ENCODE data around the gene KRT86.

KRT86 gene

GRCh38 chr12:52267266-52267665 is 7.2 kb upstream of the KRT86 start:
- H3K4me3 ChIP-seq (ENCODE audit: insufficient read depth, low read length, poor library complexity, severe bottlenecking), result no peak overlapping the region
- no peaks in the 10 kb centered on the region for H3K27me3 ChIP-seq (ENCODE audit: low read length)
- TF ChIP-seq CTCF (IDR thresholded peaks at IDR 0.05; ENCODE audit: insufficient read depth, low read length, poor library complexity, severe bottlenecking) (no peak), EZH2phosphoT487 (conservative IDR thresholded peaks at IDR 0.05; ENCODE audit: low read length) (no peak)
- no peak overlapping the region for H3K9ac ChIP-seq (ENCODE audit: low read length)
- no peaks in the 10 kb centered on the region for H3K79me2 ChIP-seq (ENCODE audit: insufficient read depth, low read length)
- no peaks in the 10 kb centered on the region for H3K9me3 ChIP-seq (ENCODE audit: insufficient read depth, low read length)
- H2AFZ ChIP-seq (ENCODE audit: low read depth, low read length, severe bottlenecking), result no peak overlapping the region
- H3K27ac ChIP-seq (ENCODE audit: low read depth, low read length), result no peak overlapping the region
- H3F3A ChIP-seq (ENCODE audit: insufficient read depth), result no peaks in the 10 kb centered on the region
- H3K9me2 ChIP-seq (replicated peaks; ENCODE audit: insufficient read depth, low read length), result no peaks in the 10 kb centered on the region
- no peaks in the 10 kb centered on the region for H3K36me3 ChIP-seq (ENCODE audit: low read length)
- H4K20me1 ChIP-seq (ENCODE audit: low read depth, low read length), result no peaks in the 10 kb centered on the region
- no peak overlapping the region for H3K4me2 ChIP-seq (ENCODE audit: low read depth, low read length, poor library complexity, severe bottlenecking)

GRCh38 chr12:52267699-52268098 is 6.7 kb upstream of the KRT86 start:
- no peaks in the 10 kb centered on the region for H3K9me2 ChIP-seq (replicated peaks; ENCODE audit: insufficient read depth, low read length)
- no peak overlapping the region for H3K4me2 ChIP-seq (ENCODE audit: low read depth, low read length, poor library complexity, severe bottlenecking)
- H3K36me3 ChIP-seq (ENCODE audit: low read length), result no peaks in the 10 kb centered on the region
- no peak overlapping the region for H3K9ac ChIP-seq (ENCODE audit: low read length)
- H3K27ac ChIP-seq (ENCODE audit: low read depth, low read length), result no peak overlapping the region
- H3K4me3 ChIP-seq (ENCODE audit: insufficient read depth, low read length, poor library complexity, severe bottlenecking), result no peak overlapping the region
- TF ChIP-seq CTCF (IDR thresholded peaks at IDR 0.05; ENCODE audit: insufficient read depth, low read length, poor library complexity, severe bottlenecking) (no peak), EZH2phosphoT487 (conservative IDR thresholded peaks at IDR 0.05; ENCODE audit: low read length) (no peak)
- H3F3A ChIP-seq (ENCODE audit: insufficient read depth), result no peaks in the 10 kb centered on the region
- no peaks in the 10 kb centered on the region for H4K20me1 ChIP-seq (ENCODE audit: low read depth, low read length)
- H3K9me3 ChIP-seq (ENCODE audit: insufficient read depth, low read length), result no peaks in the 10 kb centered on the region
- H3K79me2 ChIP-seq (ENCODE audit: insufficient read depth, low read length), result no peaks in the 10 kb centered on the region
- no peaks in the 10 kb centered on the region for H3K27me3 ChIP-seq (ENCODE audit: low read length)
- no peak overlapping the region for H2AFZ ChIP-seq (ENCODE audit: low read depth, low read length, severe bottlenecking)

GRCh38 chr12:52268212-52268611 is 6.2 kb upstream of the KRT86 start:
- H3K9ac ChIP-seq (ENCODE audit: low read length), result no peak overlapping the region
- H3K9me2 ChIP-seq (replicated peaks; ENCODE audit: insufficient read depth, low read length), result no peaks in the 10 kb centered on the region
- no peaks in the 10 kb centered on the region for H3K36me3 ChIP-seq (ENCODE audit: low read length)
- no peaks in the 10 kb centered on the region for H3K27me3 ChIP-seq (ENCODE audit: low read length)
- TF ChIP-seq EZH2phosphoT487 (conservative IDR thresholded peaks at IDR 0.05; ENCODE audit: low read length) (no peak), CTCF (IDR thresholded peaks at IDR 0.05; ENCODE audit: insufficient read depth, low read length, poor library complexity, severe bottlenecking) (no peak)
- H3K4me2 ChIP-seq (ENCODE audit: low read depth, low read length, poor library complexity, severe bottlenecking), result no peak overlapping the region
- H3K4me3 ChIP-seq (ENCODE audit: insufficient read depth, low read length, poor library complexity, severe bottlenecking), result no peak overlapping the region
- H2AFZ ChIP-seq (ENCODE audit: low read depth, low read length, severe bottlenecking), result no peak overlapping the region
- H3F3A ChIP-seq (ENCODE audit: insufficient read depth), result no peaks in the 10 kb centered on the region
- H3K9me3 ChIP-seq (ENCODE audit: insufficient read depth, low read length), result no peaks in the 10 kb centered on the region
- H3K27ac ChIP-seq (ENCODE audit: low read depth, low read length), result no peak overlapping the region
- no peaks in the 10 kb centered on the region for H3K79me2 ChIP-seq (ENCODE audit: insufficient read depth, low read length)
- H4K20me1 ChIP-seq (ENCODE audit: low read depth, low read length), result no peaks in the 10 kb centered on the region

Measured in SU-DHL-6 (cell line).